NOMO-1 (cell line): ENCODE data around the gene CRTAC1.

Experiments used
- DNase-seq, 2 experiments: peaks; one replicate each; lab custom pipeline; 2025; ENCODE audit not compliant: unreplicated experiment in 2 of 2; lab: John Stamatoyannopoulos, UW

Gene CRTAC1

GRCh38 chr10:98029149-98030092 is 1.0 kb downstream of the CRTAC1 start:
- DNase-seq, result no peak

- DNase-seq, result peak; percentile 40 to 60
Measured at GRCh38 chr10:98028168-98028770, 2.2 kb downstream of the CRTAC1 start.

GRCh38 chr10:98023024-98023423 is 7.4 kb downstream of the CRTAC1 start:
- no peak for DNase-seq

GRCh38 chr10:98020784-98021183 is 9.6 kb downstream of the CRTAC1 start:
- DNase-seq, result no peak

GRCh38 chr10:98020254-98020653 is 10.2 kb downstream of the CRTAC1 start:
- no peak for DNase-seq

- DNase-seq, result no peak
Measured at GRCh38 chr10:98019784-98020183, 10.6 kb downstream of the CRTAC1 start.

- DNase-seq, result no peak
Measured at GRCh38 chr10:98016772-98017475, 13.5 kb downstream of the CRTAC1 start.

- DNase-seq, result no peak
Measured at GRCh38 chr10:98013776-98014175, 16.6 kb downstream of the CRTAC1 start.

- no peak for DNase-seq
Measured at GRCh38 chr10:98013122-98013521, 17.3 kb downstream of the CRTAC1 start.

GRCh38 chr10:98012644-98013043 is 17.8 kb downstream of the CRTAC1 start:
- no peak for DNase-seq

- DNase-seq, result no peak
Measured at GRCh38 chr10:98010939-98011685, 19.3 kb downstream of the CRTAC1 start.

GRCh38 chr10:98006266-98006665 is 24.2 kb downstream of the CRTAC1 start:
- DNase-seq, result no peak

GRCh38 chr10:98001736-98002135 is 28.7 kb downstream of the CRTAC1 start:
- no peak for DNase-seq

- DNase-seq, result no peak
Measured at GRCh38 chr10:98000346-98000745, 30.1 kb downstream of the CRTAC1 start.

GRCh38 chr10:97999923-98000248 is 30.5 kb downstream of the CRTAC1 start:
- no peak for DNase-seq

- no peak for DNase-seq
Measured at GRCh38 chr10:97999066-97999922, 31.1 kb downstream of the CRTAC1 start.

GRCh38 chr10:97991871-97992270 is 38.5 kb downstream of the CRTAC1 start:
- DNase-seq, result no peak

GRCh38 chr10:97981816-97982215 is 48.6 kb downstream of the CRTAC1 start:
- DNase-seq, result no peak

- no peak for DNase-seq
Measured at GRCh38 chr10:97977673-97978072, 52.7 kb downstream of the CRTAC1 start.

- DNase-seq, result no peak
Measured at GRCh38 chr10:97975598-97975997, 54.8 kb downstream of the CRTAC1 start.
